B cell (primary cell): ENCODE data around the gene IFNK.

Experiments
- EZH2 ChIP-seq: IDR thresholded peaks from 2 replicates; pipeline ENCODE4 v1.6.1; 2012; ENCODE audit warnings: borderline replicate concordance, low read depth, mild to moderate bottlenecking, moderate library complexity, low read length; ENCODE audit not compliant: insufficient read depth, poor library complexity, severe bottlenecking
- TF ChIP-seq, protein P1 (sequence below): fragments of 200-600 bp; IDR thresholded peaks from one replicate; pipeline ENCODE4 v1.8.0; 2022; ENCODE audit warnings: antibody characterized with exemption, mild to moderate bottlenecking

GRCh38 chr9:27499451-27499850 is 24.6 kb upstream of the IFNK start:
- no peak for TF ChIP-seq EZH2
- TF ChIP-seq, protein P1, sequence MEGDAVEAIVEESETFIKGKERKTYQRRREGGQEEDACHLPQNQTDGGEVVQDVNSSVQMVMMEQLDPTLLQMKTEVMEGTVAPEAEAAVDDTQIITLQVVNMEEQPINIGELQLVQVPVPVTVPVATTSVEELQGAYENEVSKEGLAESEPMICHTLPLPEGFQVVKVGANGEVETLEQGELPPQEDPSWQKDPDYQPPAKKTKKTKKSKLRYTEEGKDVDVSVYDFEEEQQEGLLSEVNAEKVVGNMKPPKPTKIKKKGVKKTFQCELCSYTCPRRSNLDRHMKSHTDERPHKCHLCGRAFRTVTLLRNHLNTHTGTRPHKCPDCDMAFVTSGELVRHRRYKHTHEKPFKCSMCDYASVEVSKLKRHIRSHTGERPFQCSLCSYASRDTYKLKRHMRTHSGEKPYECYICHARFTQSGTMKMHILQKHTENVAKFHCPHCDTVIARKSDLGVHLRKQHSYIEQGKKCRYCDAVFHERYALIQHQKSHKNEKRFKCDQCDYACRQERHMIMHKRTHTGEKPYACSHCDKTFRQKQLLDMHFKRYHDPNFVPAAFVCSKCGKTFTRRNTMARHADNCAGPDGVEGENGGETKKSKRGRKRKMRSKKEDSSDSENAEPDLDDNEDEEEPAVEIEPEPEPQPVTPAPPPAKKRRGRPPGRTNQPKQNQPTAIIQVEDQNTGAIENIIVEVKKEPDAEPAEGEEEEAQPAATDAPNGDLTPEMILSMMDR, result no peak
